Activated B cell treated with CpG ODN at 0.5 μM for 24 hours (primary cell): ENCODE results near the gene KCNH2. TPM values are rescaled to one million over a fixed set of nuclear protein-coding genes. Genes with fewer than 3 reads are reported as not detected.
"Not testable (repeated sequence)": the region's sequence is repeated elsewhere in the genome, so short reads cannot be mapped to it uniquely, and the experiment has no call there.

Experiments used
- ATAC-seq: fragments of 200-7000 bp; cut with Tn5 transposase; one replicate; pipeline ENCODE4 v1.10.0; 2021; ENCODE audit warnings: low read depth, mild to moderate bottlenecking, moderate library complexity
- CTCF ChIA-PET: fragments of 350-600 bp; sonication (Branson Sonifier 250); formaldehyde crosslinking; loops from one replicate; lab custom pipeline; 2021; ENCODE audit warnings: antibody characterized with exemption; lab: Charles Lee
- POLR2A ChIA-PET: fragments of 350-600 bp; sonication (Branson Sonifier 250); formaldehyde crosslinking; loops from one replicate; lab custom pipeline; 2021; ENCODE audit warnings: antibody characterized with exemption; lab: Charles Lee
- DNase-seq: peaks from one replicate; pipeline ENCODE4 v3.0.0; 2022
- H3K27ac Mint-ChIP-seq: one replicate; pipeline ENCODE4 v1.8.0; 2020; ENCODE audit warnings: mixed read lengths
- H3K27me3 Mint-ChIP-seq: one replicate; pipeline ENCODE4 v1.8.0; 2021; ENCODE audit warnings: mixed read lengths
- H3K36me3 Mint-ChIP-seq: one replicate; pipeline ENCODE4 v1.8.0; 2021; ENCODE audit warnings: low read depth, mixed read lengths
- H3K4me1 Mint-ChIP-seq: one replicate; pipeline ENCODE4 v1.8.0; 2021; ENCODE audit warnings: mixed read lengths
- H3K4me3 Mint-ChIP-seq: one replicate; pipeline ENCODE4 v1.8.0; 2020; ENCODE audit warnings: mild to moderate bottlenecking, mixed read lengths
- H3K9me3 Mint-ChIP-seq: one replicate; pipeline ENCODE4 v1.8.0; 2020; ENCODE audit warnings: mixed read lengths
- intact Hi-C: fragments of 100-400 bp; cut with micrococcal nuclease; formaldehyde crosslinking; loops from one replicate; pipeline ENCODE4 v1.15.1; 2024
- total RNA-seq: library from RNA; stranded (reverse); gene quantifications from 2 replicates; pipeline ENCODE4 v1.2.3, GENCODE V29; 2022
- TF ChIP-seq, protein P1 (sequence below): fragments of 200-600 bp; IDR thresholded peaks from one replicate; pipeline ENCODE4 v1.8.0; 2022; ENCODE audit warnings: antibody characterized with exemption, mild to moderate bottlenecking

The KCNH2 gene
- 0.12 and 0.29 TPM in 2 replicates for total RNA-seq

- Mint-ChIP-seq H3K27me3 (peaks cover 49% of the 10 kb centered on the region), H3K36me3 (no peaks in the 10 kb centered on the region), H3K4me3 (peak within 1 kb of the TSS; percentile 74), H3K27ac (no peak within 1 kb of the TSS), H3K9me3 (no peaks in the 10 kb centered on the region), H3K4me1 (peaks cover 36% of the 10 kb centered on the region)
- ChIA-PET POLR2A (no interaction called here), CTCF (interaction anchor here (0.6 kb wide), 1 partner anchor 132 kb away, joined by 3 read pairs; no protein-coding TSS in a partner anchor)
- intact Hi-C loops, result loop anchor here (5.0 to 10.0 kb wide), 2 partner anchors 546 to 1263 kb away; a partner anchor contains a TSS
- ATAC-seq (no peak), DNase-seq (no peak)
- TF ChIP-seq, protein P1, sequence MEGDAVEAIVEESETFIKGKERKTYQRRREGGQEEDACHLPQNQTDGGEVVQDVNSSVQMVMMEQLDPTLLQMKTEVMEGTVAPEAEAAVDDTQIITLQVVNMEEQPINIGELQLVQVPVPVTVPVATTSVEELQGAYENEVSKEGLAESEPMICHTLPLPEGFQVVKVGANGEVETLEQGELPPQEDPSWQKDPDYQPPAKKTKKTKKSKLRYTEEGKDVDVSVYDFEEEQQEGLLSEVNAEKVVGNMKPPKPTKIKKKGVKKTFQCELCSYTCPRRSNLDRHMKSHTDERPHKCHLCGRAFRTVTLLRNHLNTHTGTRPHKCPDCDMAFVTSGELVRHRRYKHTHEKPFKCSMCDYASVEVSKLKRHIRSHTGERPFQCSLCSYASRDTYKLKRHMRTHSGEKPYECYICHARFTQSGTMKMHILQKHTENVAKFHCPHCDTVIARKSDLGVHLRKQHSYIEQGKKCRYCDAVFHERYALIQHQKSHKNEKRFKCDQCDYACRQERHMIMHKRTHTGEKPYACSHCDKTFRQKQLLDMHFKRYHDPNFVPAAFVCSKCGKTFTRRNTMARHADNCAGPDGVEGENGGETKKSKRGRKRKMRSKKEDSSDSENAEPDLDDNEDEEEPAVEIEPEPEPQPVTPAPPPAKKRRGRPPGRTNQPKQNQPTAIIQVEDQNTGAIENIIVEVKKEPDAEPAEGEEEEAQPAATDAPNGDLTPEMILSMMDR, result no peak
Measured at GRCh38 chr7:150978126-150978789, at the start of gene KCNH2. TSS of gene KCNH2 (minus strand) at chr7:150978321. CDS start at chr7:150977913, 408 bp downstream.

GRCh38 chr7:151027728-151028130 lies 49.6 kb upstream of the KCNH2 start:
- not testable (repeated sequence) for H3K9me3 Mint-ChIP-seq
- intact Hi-C loops, result loop anchor here (1.0 to 5.0 kb wide), 11 partner anchors 9 to 1405 kb away; partner anchors contain the start of genes ABCF2, NUB1, TMUB1 and ZNF775

DNA sequence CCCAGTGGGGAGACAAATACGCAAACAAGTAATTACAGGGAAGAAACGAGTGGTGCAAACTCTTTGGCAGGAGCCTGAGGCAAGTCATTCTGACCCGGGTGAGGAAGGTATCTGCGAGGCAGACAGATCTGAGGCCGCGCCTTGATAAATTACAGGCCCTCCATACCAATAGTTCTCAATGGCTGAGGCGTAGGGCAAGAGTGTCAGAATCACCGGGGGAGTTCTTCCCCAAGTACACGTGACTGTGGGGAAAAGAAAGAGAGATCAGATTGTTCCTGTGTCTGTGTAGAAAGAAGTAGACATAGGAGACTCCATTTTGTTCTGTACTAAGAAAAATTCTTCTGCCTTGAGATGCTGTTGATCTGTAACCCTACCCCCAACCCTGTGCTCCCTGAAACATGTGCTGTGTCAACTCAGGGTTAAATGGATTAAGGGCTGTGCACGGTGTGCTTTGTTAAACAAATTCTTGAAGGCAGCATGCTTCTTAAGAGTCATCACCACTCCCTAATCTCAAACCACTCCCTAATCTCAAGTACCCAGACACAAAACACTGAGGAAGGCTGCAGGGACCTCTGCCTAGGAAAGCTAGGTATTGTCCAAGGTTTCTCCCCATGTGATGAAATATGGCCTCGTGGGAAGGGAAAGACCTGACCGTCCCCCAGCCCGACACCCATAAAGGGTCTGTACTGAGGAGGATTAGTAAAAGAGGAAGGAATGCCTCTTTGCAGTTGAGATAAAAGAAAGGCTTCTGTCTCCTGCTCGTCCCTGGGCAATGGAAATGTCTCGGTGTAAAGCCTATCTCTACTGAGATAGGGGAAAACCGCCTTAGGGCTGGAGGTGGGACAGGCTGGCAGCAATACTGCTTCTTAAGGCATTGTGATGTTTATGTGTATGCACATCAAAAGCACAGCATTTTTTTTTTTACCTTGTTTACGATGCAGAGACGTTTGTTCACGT lies 48.9 kb upstream of the KCNH2 start:
- ChIA-PET CTCF (interaction anchor here (1.3 to 3.9 kb wide), 2 partner anchors 9 to 41 kb away, joined by 3 to 25 read pairs; no protein-coding TSS in a partner anchor), POLR2A (interaction anchor here (0.6 to 2.2 kb wide), 7 partner anchors 8 to 181 kb away, joined by 3 to 21 read pairs (median 11); partner anchors contain the start of genes FASTK, SLC4A2 and TMUB1)
- H3K4me3 Mint-ChIP-seq, result peak overlapping the region; percentile 96
- H3K4me1 Mint-ChIP-seq, result peaks cover 22% of the 10 kb centered on the region
- not testable (repeated sequence) for DNase-seq, ATAC-seq, H3K9me3 Mint-ChIP-seq
- intact Hi-C loops, result loop anchor here (5.0 kb wide), 3 partner anchors 620 to 1405 kb away; partner anchors contain the start of gene ZNF775
- peaks cover 15% of the 10 kb centered on the region for H3K27me3 Mint-ChIP-seq
- H3K27ac Mint-ChIP-seq, result peak overlapping the region; percentile 97
- H3K36me3 Mint-ChIP-seq, result peaks cover 13% of the 10 kb centered on the region

More at GRCh38 chr7:151027728-151028130, 49.6 kb upstream of the KCNH2 start:
- Mint-ChIP-seq H3K4me3 (peak overlapping the region; percentile 96), H3K27me3 (peaks cover 15% of the 10 kb centered on the region), H3K4me1 (peaks cover 22% of the 10 kb centered on the region), H3K27ac (peak overlapping the region; percentile 97), H3K36me3 (peaks cover 14% of the 10 kb centered on the region)
- POLR2A ChIA-PET, result interaction anchor here (0.6 to 2.2 kb wide), 13 partner anchors 9 to 1190 kb away, joined by 3 to 21 read pairs (median 4); partner anchors contain the start of genes FASTK, NUB1, SLC4A2 and TMUB1
- not testable (repeated sequence) for DNase-seq
- CTCF ChIA-PET, result interaction anchor here (1.2 to 3.9 kb wide), 3 partner anchors 10 to 83 kb away, joined by 3 to 25 read pairs (median 3); no protein-coding TSS in a partner anchor
- peak; percentile 6 for ATAC-seq

DNA sequence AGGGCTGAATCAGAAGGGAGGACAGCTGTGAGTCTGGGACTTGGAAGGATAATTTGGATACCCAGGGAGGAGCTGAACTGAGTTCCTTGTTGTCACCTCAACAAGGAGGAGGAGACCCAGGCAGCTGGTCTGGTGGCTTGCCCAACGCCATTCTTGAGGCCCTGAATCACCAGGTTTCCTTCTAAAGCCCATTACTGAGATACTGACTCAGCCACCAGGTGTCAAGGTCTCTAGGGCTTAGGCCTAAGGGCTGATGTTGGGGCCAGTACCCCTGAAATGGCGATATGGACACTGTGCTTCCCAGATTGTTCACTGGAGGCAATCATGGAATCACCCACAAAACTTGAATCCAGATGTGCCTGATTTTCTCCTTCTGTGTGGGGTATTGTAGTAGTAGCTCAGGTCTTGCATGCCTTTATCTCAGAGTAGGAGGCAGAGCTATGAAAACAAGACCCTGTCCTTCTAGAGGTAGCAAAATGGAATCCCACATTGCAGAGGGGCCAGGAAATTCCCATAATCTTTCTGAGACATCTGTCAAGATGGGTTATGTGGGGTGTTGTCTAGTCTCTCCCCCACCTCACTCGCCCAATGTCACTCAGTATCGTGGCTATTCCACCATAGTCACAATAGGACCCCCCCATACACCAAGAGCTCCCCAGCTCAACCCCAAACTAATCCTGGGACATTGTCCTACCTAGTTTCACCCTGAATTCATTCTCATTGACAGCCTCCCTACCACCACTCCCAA lies 48.0 kb upstream of the KCNH2 start:
- intact Hi-C loops, result loop anchor here (5.0 kb wide), 3 partner anchors 619 to 1404 kb away; partner anchors contain the start of gene ZNF775
- H3K27ac Mint-ChIP-seq, result no peak overlapping the region
- DNase-seq (no peak), ATAC-seq (no peak)
- peaks cover 22% of the 10 kb centered on the region for H3K4me1 Mint-ChIP-seq
- H3K27me3 Mint-ChIP-seq, result peaks cover 22% of the 10 kb centered on the region
- H3K4me3 Mint-ChIP-seq, result no peak overlapping the region
- ChIA-PET POLR2A (interaction anchor here (0.6 kb wide), 1 partner anchor 182 kb away, joined by 3 read pairs; no protein-coding TSS in a partner anchor), CTCF (interaction anchor here (1.3 to 3.9 kb wide), 2 partner anchors 8 to 40 kb away, joined by 3 to 25 read pairs; no protein-coding TSS in a partner anchor)
- peaks cover 6% of the 10 kb centered on the region for H3K36me3 Mint-ChIP-seq
- H3K9me3 Mint-ChIP-seq, result no peaks in the 10 kb centered on the region
- TF ChIP-seq, protein P1, result no peak

DNA sequence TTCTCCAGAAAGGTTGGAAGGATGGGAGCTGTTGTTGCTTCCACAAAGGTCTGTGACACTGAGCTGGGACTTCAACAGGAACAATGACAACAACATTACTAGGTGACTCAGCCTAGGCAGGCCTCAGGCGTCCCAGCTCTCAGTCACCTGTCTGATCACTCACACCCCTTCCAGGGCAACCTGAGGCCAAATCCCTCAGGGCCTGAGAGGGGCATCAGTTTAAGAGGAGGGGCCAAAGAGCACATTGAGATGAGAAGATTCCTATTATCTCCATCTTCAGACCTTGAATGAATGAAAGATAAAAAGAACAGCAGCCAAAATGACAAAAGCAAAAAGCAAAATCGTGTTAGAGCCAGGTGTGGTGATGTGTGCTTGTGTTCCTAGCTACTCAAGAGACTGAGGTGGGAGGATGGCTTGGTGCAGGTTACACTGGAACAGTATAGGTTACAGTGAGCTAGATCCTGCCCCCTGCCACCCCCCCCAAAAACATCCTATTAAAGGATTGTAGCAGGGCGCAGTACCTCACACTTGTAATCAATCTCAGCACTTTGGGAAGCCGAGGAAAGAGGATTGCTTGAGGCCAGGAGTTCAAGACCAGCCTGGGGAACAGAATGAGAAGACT lies 46.4 kb upstream of the KCNH2 start, which contains the start of gene ATG9B:
TSS of gene ATG9B (minus strand) at position 60 of the 622 bp plus-strand sequence. CDS start 71 bp downstream, outside the sequence.
- Mint-ChIP-seq H3K4me1 (peaks cover 18% of the 10 kb centered on the region), H3K4me3 (no peak within 1 kb of the TSS)
- no peak for ATAC-seq

More for the DNA sequence above, 46.4 kb upstream of the KCNH2 start, which contains the start of gene ATG9B:
- peaks cover 37% of the 10 kb centered on the region for H3K27me3 Mint-ChIP-seq
- H3K9me3 Mint-ChIP-seq, result no peaks in the 10 kb centered on the region
- TF ChIP-seq, protein P1, result no peak
- intact Hi-C loops, result loop anchor here (5.0 kb wide), 3 partner anchors 617 to 1402 kb away; partner anchors contain the start of gene ZNF775
- ChIA-PET POLR2A (no interaction called here), CTCF (no interaction called here)
- no peak for DNase-seq
- peaks cover 5% of the 10 kb centered on the region for H3K36me3 Mint-ChIP-seq
- H3K27ac Mint-ChIP-seq, result no peak within 1 kb of the TSS
